Measurements from ENCODE around the gene KRT35. TPM values are rescaled to one million over a fixed set of nuclear protein-coding genes. Genes with fewer than 3 reads are reported as not detected.

KRT35 gene
- total RNA-seq, 2 experiments from 2014 or later = not detected

DNA sequence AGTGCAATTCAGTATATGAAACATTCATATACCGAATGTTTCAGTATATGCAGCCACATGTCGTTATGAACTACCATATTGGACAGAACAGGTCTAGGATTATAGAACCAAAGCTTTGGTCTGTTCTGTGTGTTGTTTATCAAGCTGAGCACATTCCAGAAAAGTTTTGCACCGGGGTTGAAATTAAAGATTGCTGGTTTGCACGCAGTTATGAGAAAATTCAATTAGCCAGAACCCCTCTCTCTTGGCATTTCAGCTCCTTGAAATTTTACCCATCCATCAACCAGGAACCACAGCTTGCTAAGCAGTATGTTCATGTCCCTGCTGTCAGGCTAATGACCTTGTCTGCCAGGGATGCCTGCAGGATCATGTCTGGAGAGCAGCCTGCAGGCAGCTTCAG is 23.3 kb downstream of the KRT35 start:
- ChIA-PET POLR2A (no interaction called here), CTCF (interaction anchor here (3.8 kb wide), 1 partner anchor 91 kb away, joined by 13 read pairs; no protein-coding TSS in a partner anchor)
- intact Hi-C loops (cut with micrococcal nuclease) = no loop called here
- H3K9me3 Mint-ChIP-seq = no peaks in the 10 kb centered on the region
- no peaks in the 10 kb centered on the region for H3K4me1 Mint-ChIP-seq (ENCODE audit: low read depth)
- H3K4me3 Mint-ChIP-seq = no peak overlapping the region
- no peaks in the 10 kb centered on the region for H3K36me3 Mint-ChIP-seq
- H3K27ac Mint-ChIP-seq = no peak overlapping the region
- no peak for DNase-seq
- H3K27me3 Mint-ChIP-seq = no peaks in the 10 kb centered on the region

DNA sequence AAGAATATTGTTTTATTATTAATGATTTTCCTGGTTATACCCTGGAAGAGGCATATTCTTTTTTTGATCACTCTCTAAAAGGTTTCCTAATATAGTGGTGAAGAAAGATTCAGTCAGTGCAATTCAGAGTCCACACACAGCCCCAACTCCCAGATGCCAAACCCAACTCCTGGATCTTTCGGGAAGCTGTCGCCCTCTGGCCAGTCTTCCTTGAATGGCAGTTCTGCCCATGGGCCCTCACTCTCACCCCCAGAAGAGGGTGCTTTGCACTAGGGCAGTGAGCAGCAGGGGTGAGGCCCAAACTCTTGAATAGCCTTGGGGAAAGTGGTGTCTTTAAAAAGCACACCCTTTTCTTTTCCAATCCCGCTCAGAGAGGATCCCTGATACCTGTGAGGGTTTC is 24.7 kb downstream of the KRT35 start:
- Mint-ChIP-seq H3K27ac (no peak overlapping the region), H3K4me3 (no peak overlapping the region), H3K27me3 (no peaks in the 10 kb centered on the region), H3K9me3 (no peaks in the 10 kb centered on the region), H3K4me1 (ENCODE audit: low read depth) (no peaks in the 10 kb centered on the region), H3K36me3 (no peaks in the 10 kb centered on the region)
- no peak for DNase-seq
- intact Hi-C loops (cut with micrococcal nuclease) = no loop called here
- POLR2A ChIA-PET = no interaction called here
- CTCF ChIA-PET = interaction anchor here (3.8 kb wide), 1 partner anchor 93 kb away, joined by 13 read pairs; no protein-coding TSS in a partner anchor

DNA sequence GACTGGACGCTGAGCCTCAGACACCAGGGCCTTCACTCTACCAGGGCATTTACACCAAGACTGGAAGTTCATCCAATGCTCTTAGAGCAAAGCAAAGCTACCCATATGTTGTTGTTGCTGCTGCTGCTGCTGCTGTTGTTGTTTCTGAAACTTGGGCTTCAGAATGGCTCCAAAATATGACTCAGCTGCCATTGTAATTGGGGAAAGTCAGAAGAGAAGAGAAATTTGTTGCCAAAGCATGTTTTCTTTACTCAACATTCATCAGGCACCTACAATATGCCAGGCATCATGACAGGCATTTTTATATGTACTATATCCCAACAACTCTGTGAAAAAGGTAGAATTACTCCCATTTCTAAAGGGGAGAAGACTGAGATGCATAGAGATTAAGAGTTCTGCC is 25.7 kb downstream of the KRT35 start:
- H3K27ac Mint-ChIP-seq = no peak overlapping the region
- no peak overlapping the region for H3K4me3 Mint-ChIP-seq
- no peaks in the 10 kb centered on the region for H3K27me3 Mint-ChIP-seq
- H3K4me1 Mint-ChIP-seq (ENCODE audit: low read depth) = no peaks in the 10 kb centered on the region
- ChIA-PET POLR2A (no interaction called here), CTCF (interaction anchor here (0.6 kb wide), 1 partner anchor 17 kb away, joined by 3 read pairs; no protein-coding TSS in a partner anchor)
- no peaks in the 10 kb centered on the region for H3K9me3 Mint-ChIP-seq
- DNase-seq = no peak
- no peaks in the 10 kb centered on the region for H3K36me3 Mint-ChIP-seq
- intact Hi-C loops (cut with micrococcal nuclease) = no loop called here

DNA sequence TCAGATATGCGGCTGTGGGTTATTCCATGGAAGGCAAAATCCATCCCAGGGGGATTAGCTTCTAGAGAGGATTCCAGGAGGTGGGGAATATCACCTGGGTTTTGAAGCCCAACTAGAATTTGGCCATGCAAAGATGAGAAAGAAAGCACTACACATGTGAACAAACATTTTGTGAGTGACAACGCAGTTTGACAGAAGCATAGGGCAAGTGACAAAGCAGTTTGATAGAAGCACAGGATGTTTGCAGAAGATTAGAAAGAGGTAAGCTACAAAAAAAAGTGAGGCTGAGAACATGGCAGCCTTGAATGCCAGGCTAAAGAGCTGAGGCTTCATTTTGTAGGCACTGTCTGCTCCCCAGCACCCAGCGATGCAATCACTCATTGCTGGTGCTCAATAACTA is 27.9 kb downstream of the KRT35 start:
- Mint-ChIP-seq H3K4me1 (ENCODE audit: low read depth) (no peaks in the 10 kb centered on the region), H3K36me3 (no peaks in the 10 kb centered on the region), H3K4me3 (no peak overlapping the region), H3K9me3 (no peaks in the 10 kb centered on the region), H3K27me3 (no peaks in the 10 kb centered on the region), H3K27ac (no peak overlapping the region)
- CTCF ChIA-PET = no interaction called here
- DNase-seq = no peak
- intact Hi-C loops (cut with micrococcal nuclease) = no loop called here
- POLR2A ChIA-PET = no interaction called here

DNA sequence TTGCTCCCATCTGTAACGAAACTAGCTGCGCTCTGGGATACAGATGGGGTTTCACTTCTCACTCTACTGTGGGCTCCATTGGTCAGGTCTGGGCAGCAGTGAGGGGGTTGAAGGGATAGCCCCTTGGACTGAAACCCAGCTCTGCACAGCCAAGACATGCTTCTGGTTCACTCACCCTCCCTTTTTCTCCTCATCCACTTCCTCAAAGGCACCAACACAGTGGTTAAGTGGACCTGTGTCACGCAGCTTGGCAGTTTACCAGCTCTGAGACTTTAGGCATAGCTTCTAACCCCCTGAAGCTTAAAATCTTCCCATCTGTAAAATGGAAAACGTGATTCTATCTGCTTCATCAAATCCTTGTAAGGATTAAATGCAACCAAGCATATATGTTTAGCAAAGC is 28.7 kb downstream of the KRT35 start:
- DNase-seq = no peak
- intact Hi-C loops (cut with micrococcal nuclease) = no loop called here
- H3K27me3 Mint-ChIP-seq = no peaks in the 10 kb centered on the region
- no peaks in the 10 kb centered on the region for H3K9me3 Mint-ChIP-seq
- no peak overlapping the region for H3K4me3 Mint-ChIP-seq
- no peaks in the 10 kb centered on the region for H3K4me1 Mint-ChIP-seq (ENCODE audit: low read depth)
- POLR2A ChIA-PET = interaction anchor here (0.5 kb wide), 1 partner anchor 363 kb away, joined by 3 read pairs; no protein-coding TSS in a partner anchor
- H3K27ac Mint-ChIP-seq = no peak overlapping the region
- CTCF ChIA-PET = interaction anchor here (1.8 kb wide), 1 partner anchor 211 kb away, joined by 4 read pairs; no protein-coding TSS in a partner anchor
- no peaks in the 10 kb centered on the region for H3K36me3 Mint-ChIP-seq

DNA sequence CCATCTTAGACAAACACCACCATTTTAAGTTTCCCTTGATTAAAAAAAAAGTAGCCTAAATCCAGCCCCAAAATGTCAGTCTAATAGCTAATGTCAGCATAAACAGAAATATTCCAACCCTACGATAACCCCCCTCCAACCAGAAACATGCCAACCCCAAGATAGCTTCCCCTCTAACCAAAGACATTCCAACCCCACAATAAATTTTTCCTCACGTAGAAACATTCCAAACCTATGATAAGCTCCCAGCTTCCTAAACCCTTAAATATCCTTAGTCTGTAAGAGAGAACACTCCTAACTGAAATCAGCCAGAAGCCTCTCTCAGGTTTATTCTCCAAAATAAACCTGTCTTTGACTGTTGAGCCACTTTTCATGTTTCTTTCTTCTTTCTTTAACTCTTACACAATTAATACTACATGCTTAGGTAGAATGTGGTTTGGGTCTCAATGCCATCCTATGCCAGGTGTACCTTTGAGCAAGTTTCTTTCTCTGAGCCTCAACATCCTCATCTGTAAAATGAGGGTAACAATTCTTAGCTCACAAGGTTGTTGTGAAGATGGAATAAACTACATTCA is 29.7 kb downstream of the KRT35 start:
- Mint-ChIP-seq H3K27me3 (no peaks in the 10 kb centered on the region), H3K36me3 (no peaks in the 10 kb centered on the region), H3K9me3 (no peaks in the 10 kb centered on the region), H3K4me1 (ENCODE audit: low read depth) (no peaks in the 10 kb centered on the region), H3K4me3 (no peak overlapping the region), H3K27ac (no peak overlapping the region)
- no peak for DNase-seq
- ChIA-PET CTCF (interaction anchor here (1.8 kb wide), 1 partner anchor 212 kb away, joined by 4 read pairs; no protein-coding TSS in a partner anchor), POLR2A (no interaction called here)
- intact Hi-C loops (cut with micrococcal nuclease) = no loop called here

DNA sequence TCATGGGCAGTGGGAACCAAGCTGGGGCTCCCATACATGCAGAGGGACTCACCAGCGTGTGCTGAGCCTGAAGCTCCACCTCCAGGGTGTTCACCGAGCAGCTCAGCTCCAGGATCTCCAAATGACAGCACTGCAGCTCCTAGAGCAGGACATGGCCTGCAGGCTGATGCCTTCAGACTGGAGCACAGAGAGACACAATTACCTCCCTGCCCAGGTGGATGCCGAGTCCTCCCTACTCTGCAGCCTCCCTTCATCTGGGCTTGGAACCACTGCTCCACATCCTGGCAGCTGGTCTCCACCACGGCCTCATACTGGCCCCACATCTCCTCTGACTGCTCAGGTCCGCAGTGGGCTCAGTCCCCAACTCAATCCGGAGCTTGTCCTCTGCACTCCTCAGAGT is 31.9 kb downstream of the KRT35 start:
- intact Hi-C loops (cut with micrococcal nuclease) = no loop called here
- no peak for DNase-seq
- Mint-ChIP-seq H3K36me3 (no peaks in the 10 kb centered on the region), H3K27ac (no peak overlapping the region), H3K4me1 (ENCODE audit: low read depth) (no peaks in the 10 kb centered on the region), H3K27me3 (no peaks in the 10 kb centered on the region), H3K4me3 (no peak overlapping the region), H3K9me3 (no peaks in the 10 kb centered on the region)
- POLR2A ChIA-PET = no interaction called here
- CTCF ChIA-PET = no interaction called here

DNA sequence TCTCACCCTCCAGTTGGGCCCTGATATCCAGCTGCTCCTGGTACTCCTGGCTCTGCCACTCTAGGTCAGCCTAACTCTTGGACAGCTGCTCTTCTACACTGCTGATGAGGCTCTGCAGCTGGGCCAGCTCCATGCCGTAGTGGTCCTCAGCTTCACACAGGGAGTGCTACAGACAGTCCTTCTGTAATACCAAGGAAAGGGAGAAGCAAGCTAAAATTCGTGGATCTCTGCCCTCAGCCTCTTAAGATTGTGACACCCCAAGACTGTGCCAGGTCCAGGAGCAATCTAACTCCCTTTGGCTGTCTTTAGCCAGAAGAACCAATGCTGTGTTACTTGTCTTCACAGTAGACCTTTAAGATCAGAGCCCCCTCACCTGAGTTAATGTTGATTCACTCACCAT is 32.4 kb downstream of the KRT35 start:
- ChIA-PET CTCF (interaction anchor here (1.7 kb wide), 1 partner anchor 100 kb away, joined by 6 read pairs; no protein-coding TSS in a partner anchor), POLR2A (no interaction called here)
- no peaks in the 10 kb centered on the region for H3K9me3 Mint-ChIP-seq

DNA sequence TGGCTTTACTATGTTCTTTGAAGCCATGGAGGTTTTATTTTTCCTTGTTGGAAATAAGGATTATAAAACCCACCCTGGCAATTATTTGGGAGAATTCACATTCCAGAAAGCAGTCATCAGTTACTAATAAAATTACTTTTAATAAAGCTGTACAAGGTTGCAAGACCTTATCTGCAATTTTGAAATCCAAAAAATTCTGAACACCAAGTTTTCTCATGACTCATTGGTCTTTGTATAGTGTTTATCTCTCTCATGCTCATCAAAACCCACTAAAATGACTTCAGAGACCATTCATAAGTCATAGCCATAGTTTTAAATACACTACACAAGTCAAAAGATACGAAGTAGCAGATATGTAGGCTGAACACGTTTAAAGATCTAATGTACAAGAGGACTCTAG is 34.1 kb downstream of the KRT35 start:
- POLR2A ChIA-PET = no interaction called here
- CTCF ChIA-PET = interaction anchor here (1.1 to 1.7 kb wide), 2 partner anchors 13 to 102 kb away, joined by 3 to 6 read pairs; no protein-coding TSS in a partner anchor

More for the DNA sequence above, 32.4 kb downstream of the KRT35 start:
- no peaks in the 10 kb centered on the region for H3K4me1 Mint-ChIP-seq (ENCODE audit: low read depth)
- H3K36me3 Mint-ChIP-seq = no peaks in the 10 kb centered on the region
- intact Hi-C loops (cut with micrococcal nuclease) = no loop called here
- H3K27me3 Mint-ChIP-seq = no peaks in the 10 kb centered on the region
- H3K27ac Mint-ChIP-seq = no peak overlapping the region
- DNase-seq = no peak
- no peak overlapping the region for H3K4me3 Mint-ChIP-seq

DNA sequence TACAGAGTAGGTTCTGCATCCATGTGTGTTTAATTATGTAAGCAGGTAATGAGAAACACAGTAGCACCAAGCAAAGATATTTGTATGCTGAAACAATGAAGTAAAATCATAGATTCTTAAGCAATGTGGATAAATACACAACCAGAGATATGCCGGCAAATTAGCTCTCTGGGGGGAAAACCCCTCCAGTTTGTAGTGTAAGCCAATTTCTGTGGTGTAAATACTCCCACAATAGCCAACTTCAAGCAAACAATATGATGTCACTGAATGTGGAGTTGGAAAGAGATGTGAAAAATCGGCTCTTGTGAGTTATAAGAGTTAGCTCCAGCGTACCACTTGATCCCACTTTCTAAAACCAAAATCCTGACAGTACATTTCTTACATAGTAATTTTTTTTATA is 36.3 kb downstream of the KRT35 start:
- POLR2A ChIA-PET = no interaction called here
- no peak overlapping the region for H3K4me3 Mint-ChIP-seq
- H3K4me1 Mint-ChIP-seq (ENCODE audit: low read depth) = no peaks in the 10 kb centered on the region
- DNase-seq = no peak
- intact Hi-C loops (cut with micrococcal nuclease) = no loop called here
- H3K27ac Mint-ChIP-seq = no peak overlapping the region
- CTCF ChIA-PET = no interaction called here
- H3K27me3 Mint-ChIP-seq = no peaks in the 10 kb centered on the region
- H3K9me3 Mint-ChIP-seq = no peaks in the 10 kb centered on the region
- H3K36me3 Mint-ChIP-seq = no peaks in the 10 kb centered on the region

More for the DNA sequence above, 34.1 kb downstream of the KRT35 start:
- H3K27me3 Mint-ChIP-seq = no peaks in the 10 kb centered on the region
- no peaks in the 10 kb centered on the region for H3K4me1 Mint-ChIP-seq (ENCODE audit: low read depth)
- no peaks in the 10 kb centered on the region for H3K36me3 Mint-ChIP-seq
- H3K4me3 Mint-ChIP-seq = no peak overlapping the region
- intact Hi-C loops (cut with micrococcal nuclease) = no loop called here
- H3K9me3 Mint-ChIP-seq = no peaks in the 10 kb centered on the region
- no peak for DNase-seq
- H3K27ac Mint-ChIP-seq = no peak overlapping the region

DNA sequence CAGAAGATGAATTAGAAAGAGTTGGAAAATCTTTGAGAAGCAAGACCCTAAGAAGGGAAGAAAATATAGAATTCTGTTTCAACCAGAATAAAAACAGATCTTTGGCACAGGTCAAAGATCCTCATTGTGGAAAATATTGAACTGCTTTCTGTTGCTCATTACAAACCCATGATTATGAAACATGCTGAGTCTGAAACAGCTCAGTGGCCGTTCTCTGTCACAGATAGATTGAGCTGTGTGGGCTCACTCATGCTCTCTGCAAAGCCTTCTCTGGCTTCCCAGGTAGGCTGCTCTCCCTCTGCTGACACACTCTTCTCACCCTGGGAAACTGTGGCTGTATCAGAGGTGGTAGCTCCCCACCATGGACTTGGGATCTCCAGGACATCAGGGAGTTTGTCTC is 36.8 kb downstream of the KRT35 start:
- Mint-ChIP-seq H3K27me3 (no peaks in the 10 kb centered on the region), H3K36me3 (no peaks in the 10 kb centered on the region), H3K27ac (no peak overlapping the region), H3K4me1 (ENCODE audit: low read depth) (no peaks in the 10 kb centered on the region), H3K4me3 (no peak overlapping the region), H3K9me3 (no peaks in the 10 kb centered on the region)
- CTCF ChIA-PET = no interaction called here
- POLR2A ChIA-PET = no interaction called here
- no peak for DNase-seq
- intact Hi-C loops (cut with micrococcal nuclease) = no loop called here

DNA sequence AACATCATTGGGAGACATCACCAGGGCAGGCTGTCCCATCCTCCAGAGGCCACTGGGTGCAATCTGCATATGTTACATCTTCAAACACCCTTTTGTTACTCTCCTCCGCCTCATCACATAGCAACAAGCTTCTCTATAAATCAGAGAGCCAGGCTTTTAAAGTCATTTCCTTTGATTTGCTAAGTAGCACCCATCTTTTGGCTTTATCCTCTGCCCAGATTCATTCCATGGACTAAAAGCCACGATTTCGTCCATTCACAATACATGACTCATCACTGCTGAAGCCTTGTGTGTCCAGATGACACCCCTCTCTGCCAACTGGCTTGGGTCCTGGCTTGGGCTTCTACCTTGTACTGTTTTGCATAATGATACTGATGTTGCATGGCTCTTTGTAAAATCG is 38.2 kb downstream of the KRT35 start:
- no peak overlapping the region for H3K27ac Mint-ChIP-seq
- no peaks in the 10 kb centered on the region for H3K36me3 Mint-ChIP-seq
- no peak for DNase-seq
- no peaks in the 10 kb centered on the region for H3K4me1 Mint-ChIP-seq (ENCODE audit: low read depth)
- intact Hi-C loops (cut with micrococcal nuclease) = no loop called here
- POLR2A ChIA-PET = no interaction called here
- no peaks in the 10 kb centered on the region for H3K9me3 Mint-ChIP-seq
- no peak overlapping the region for H3K4me3 Mint-ChIP-seq
- CTCF ChIA-PET = no interaction called here
- H3K27me3 Mint-ChIP-seq = no peaks in the 10 kb centered on the region

DNA sequence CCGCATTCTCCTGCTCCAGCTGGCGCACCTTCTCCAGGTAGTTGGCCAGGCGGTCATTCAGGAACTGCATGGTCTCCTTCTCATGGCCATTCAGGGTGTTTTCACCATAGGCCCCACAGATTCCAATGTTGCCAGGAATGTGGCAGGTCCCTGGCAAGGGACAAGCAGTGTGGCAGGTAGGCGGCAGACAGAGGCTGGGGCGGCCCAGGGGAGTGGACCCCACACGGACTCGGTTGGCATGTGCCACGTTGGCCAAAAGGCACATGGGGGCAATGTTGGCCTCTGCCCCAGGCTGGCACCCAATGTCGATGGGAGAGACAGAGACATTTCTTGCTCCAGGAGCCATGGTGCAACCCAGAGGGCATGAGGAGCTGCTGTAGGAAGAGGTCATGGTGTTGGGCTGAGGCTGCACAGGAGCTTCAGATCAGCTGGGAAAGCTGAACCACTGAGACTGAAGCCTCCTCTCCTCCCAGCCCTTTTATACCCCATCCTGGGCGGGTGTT is 40.4 kb downstream of the KRT35 start, which contains the start of gene KRT38:
KRT38 (minus strand) TSS at position 453 of the 503 bp plus-strand sequence; CDS start at position 391, 62 bp downstream.
- no peaks in the 10 kb centered on the region for H3K27me3 Mint-ChIP-seq
- no peaks in the 10 kb centered on the region for H3K36me3 Mint-ChIP-seq
- ChIA-PET POLR2A (no interaction called here), CTCF (no interaction called here)
- DNase-seq = no peak
- H3K27ac Mint-ChIP-seq = no peak within 1 kb of the TSS
- no peak within 1 kb of the TSS for H3K4me3 Mint-ChIP-seq
- no peaks in the 10 kb centered on the region for H3K4me1 Mint-ChIP-seq (ENCODE audit: low read depth)
- intact Hi-C loops (cut with micrococcal nuclease) = no loop called here
- H3K9me3 Mint-ChIP-seq = no peaks in the 10 kb centered on the region
